Raji (cell line): ENCODE results near the gene PTPRT.

ENCODE experiments used
- POLR2A ChIP-seq: IDR thresholded peaks from 2 replicates; pipeline ENCODE4 v1.6.1; 2011; ENCODE audit warnings: low read depth, low read length, control low read depth; ENCODE audit not compliant: insufficient read depth

PTPRT gene

GRCh38 chr20:42837456-42837855 lies 352.2 kb downstream of the PTPRT start:
- no peak for TF ChIP-seq POLR2A

- TF ChIP-seq POLR2A = no peak
Measured at GRCh38 chr20:42836339-42836738, 353.4 kb downstream of the PTPRT start.

- TF ChIP-seq POLR2A = no peak
Measured at GRCh38 chr20:42807876-42808275, 381.8 kb downstream of the PTPRT start.

GRCh38 chr20:42795111-42795695 lies 394.5 kb downstream of the PTPRT start:
- TF ChIP-seq POLR2A = no peak

GRCh38 chr20:42792052-42792451 lies 397.7 kb downstream of the PTPRT start:
- no peak for TF ChIP-seq POLR2A

- TF ChIP-seq POLR2A = no peak
Measured at GRCh38 chr20:42790111-42790510, 399.6 kb downstream of the PTPRT start.

- TF ChIP-seq POLR2A = no peak
Measured at GRCh38 chr20:42788707-42789106, 401.0 kb downstream of the PTPRT start.

- no peak for TF ChIP-seq POLR2A
Measured at GRCh38 chr20:42785041-42785440, 404.7 kb downstream of the PTPRT start.

- no peak for TF ChIP-seq POLR2A
Measured at GRCh38 chr20:42779216-42779615, 410.5 kb downstream of the PTPRT start.

- no peak for TF ChIP-seq POLR2A
Measured at GRCh38 chr20:42775866-42776265, 413.8 kb downstream of the PTPRT start.

GRCh38 chr20:42775037-42775436 lies 414.7 kb downstream of the PTPRT start:
- TF ChIP-seq POLR2A = no peak

- TF ChIP-seq POLR2A = no peak
Measured at GRCh38 chr20:42763015-42763414, 426.7 kb downstream of the PTPRT start.

- no peak for TF ChIP-seq POLR2A
Measured at GRCh38 chr20:42756991-42757390, 432.7 kb downstream of the PTPRT start.

- no peak for TF ChIP-seq POLR2A
Measured at GRCh38 chr20:42754706-42755105, 435.0 kb downstream of the PTPRT start.

- no peak for TF ChIP-seq POLR2A
Measured at GRCh38 chr20:42752620-42753019, 437.1 kb downstream of the PTPRT start.

- no peak for TF ChIP-seq POLR2A
Measured at GRCh38 chr20:42749556-42749955, 440.1 kb downstream of the PTPRT start.

- TF ChIP-seq POLR2A = no peak
Measured at GRCh38 chr20:42747765-42748411, 441.8 kb downstream of the PTPRT start.
